ENCODE results near the gene VAT1. TPM values are rescaled to one million over a fixed set of nuclear protein-coding genes. Genes with fewer than 3 reads are reported as not detected.

Gene VAT1
- total and polyA plus RNA-seq, 2 donors (not counting 1 experiment from before 2014, with no cell fraction given), result 20.4 to 90.7 TPM

DNA sequence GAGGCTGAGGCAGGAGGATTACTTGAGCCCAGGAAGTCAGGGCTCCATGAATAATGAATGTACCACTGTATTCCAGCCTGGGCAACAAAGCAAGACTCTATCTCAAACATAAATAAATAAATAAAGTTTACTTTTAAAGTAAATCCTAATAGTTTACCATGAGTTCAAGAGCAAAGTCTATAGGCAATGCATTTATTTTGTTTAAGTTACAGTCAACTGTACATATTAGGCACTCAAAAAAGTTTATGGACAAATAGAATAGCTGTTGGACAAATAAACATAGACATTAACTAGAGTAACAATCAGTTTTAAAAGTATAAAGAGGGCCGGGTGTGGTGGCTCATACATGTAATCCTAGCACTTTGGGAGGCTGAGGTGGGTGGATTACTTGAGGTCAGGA, 54.3 kb downstream of the VAT1 start:
- DNase-seq (no peak), ATAC-seq (ENCODE audit: low read depth) (no peak)
- H3K4me1 Mint-ChIP-seq, result peaks cover 14% of the 10 kb centered on the region
- Histone ChIP-seq H3K79me2 (ENCODE audit: control insufficient read depth, insufficient read depth, low read length) (peaks cover 3% of the 10 kb centered on the region), H3K9ac (ENCODE audit: low read length) (no peak overlapping the region), H3K9me3 (ENCODE audit: control extremely low read depth in 1 of 3, control insufficient read depth in 2 of 3, insufficient read depth in 1 of 3, low read length in 2 of 3) (no peaks in the 10 kb centered on the region), H3K27ac (ENCODE audit: low read length in 2 of 2) (no peak overlapping the region), H2AFZ (ENCODE audit: insufficient read depth, low read depth, low read length, poor library complexity, severe bottlenecking) (no peak overlapping the region), H3K27me3 (replicated peaks in 1 of 4; ENCODE audit: control extremely low read depth in 1 of 4, control insufficient read depth in 3 of 4, insufficient read depth in 4 of 4, low read length in 3 of 4) (no peaks in the 10 kb centered on the region), H3K4me2 (replicated peaks; ENCODE audit: low read depth, low read length, poor library complexity, severe bottlenecking) (no peak overlapping the region), H3K4me3 (ENCODE audit: control extremely low read depth in 1 of 5, extremely low read depth in 1 of 5, insufficient read depth in 1 of 5, low read depth in 2 of 5, low read length in 4 of 5) (no peak overlapping the region), H3K36me3 (replicated peaks in 1 of 2; ENCODE audit: control extremely low read depth in 1 of 2, control insufficient read depth in 1 of 2, extremely low read depth in 1 of 2, insufficient read depth in 2 of 2, low read length in 1 of 2) (no peaks in the 10 kb centered on the region), H4K20me1 (ENCODE audit: control insufficient read depth, insufficient read depth, low read length, poor library complexity, severe bottlenecking) (no peaks in the 10 kb centered on the region), H3K4me1 (ENCODE audit: control insufficient read depth in 2 of 2, insufficient read depth in 2 of 2, low read length in 2 of 2) (peaks cover 8 to 14% of the 10 kb centered on the region in 2 donors)
- TF ChIP-seq EZH2 (IDR thresholded peaks at IDR 0.05; ENCODE audit: borderline replicate concordance, insufficient read depth, low read depth, low read length, poor library complexity, severe bottlenecking) (no peak), CTCF (IDR thresholded peaks at IDR 0.05) (no peak)
- H3K9me3 Mint-ChIP-seq (ENCODE audit: insufficient read depth), result no peaks in the 10 kb centered on the region
- intact Hi-C loops (cut with micrococcal nuclease), result no loop called here
- ChIA-PET CTCF (interaction anchor here (0.9 kb wide), 1 partner anchor 31 kb away, joined by 4 read pairs; the partner anchor contains the start of gene RPL27), POLR2A (no interaction called here)
- no peak overlapping the region for H3K27ac Mint-ChIP-seq
- WGBS (ENCODE audit: insufficient coverage), result no CpG with 5 or more reads among the region's 1 CpG
- H3K27me3 Mint-ChIP-seq, result no peaks in the 10 kb centered on the region
- no peak overlapping the region for H3K4me3 Mint-ChIP-seq

Other genes with a start within 250 kb of the VAT1 start
- 38.7 and 38.8 TPM in 2 replicates for gene VPS25, start 248.9 kb downstream of the VAT1 start, total RNA-seq
- 30.6 and 40.5 TPM in 2 replicates for gene VPS25, start 248.9 kb downstream of the VAT1 start, polyA plus RNA-seq
- gene WNK4, start 241.8 kb downstream of the VAT1 start, total RNA-seq, result 0.12 and 0.44 TPM in 2 replicates
- 0.03 and 0.06 TPM in 2 replicates for gene WNK4, start 241.8 kb downstream of the VAT1 start, polyA plus RNA-seq
- gene COA3, start 223.7 kb downstream of the VAT1 start, total RNA-seq, result 31.9 and 32.1 TPM in 2 replicates
- 7.5 and 18.5 TPM in 2 replicates for gene COA3, start 223.7 kb downstream of the VAT1 start, polyA plus RNA-seq
- not detected in 2 replicates for gene CNTD1, start 223.5 kb downstream of the VAT1 start, total RNA-seq
- not detected in 2 replicates for gene CNTD1, start 223.5 kb downstream of the VAT1 start, polyA plus RNA-seq
- 111 and 126 TPM in 2 replicates for gene BECN1, start 198.1 kb downstream of the VAT1 start, total RNA-seq
- 61.3 and 71.2 TPM in 2 replicates for gene BECN1, start 198.1 kb downstream of the VAT1 start, polyA plus RNA-seq
- 70.3 and 76.2 TPM in 2 replicates for gene PSME3, start 189.0 kb downstream of the VAT1 start, total RNA-seq
- gene PSME3, start 189.0 kb downstream of the VAT1 start, polyA plus RNA-seq, result 43.4 and 55.1 TPM in 2 replicates
- 3.8 and 4.1 TPM in 2 replicates for gene AOC2, start 177.8 kb downstream of the VAT1 start, total RNA-seq
- 1.9 and 2.6 TPM in 2 replicates for gene AOC2, start 177.8 kb downstream of the VAT1 start, polyA plus RNA-seq
- gene AOC3, start 171.2 kb downstream of the VAT1 start, total RNA-seq, result 0.75 and 1.2 TPM in 2 replicates
- gene AOC3, start 171.2 kb downstream of the VAT1 start, polyA plus RNA-seq, result 1.5 and 2.7 TPM in 2 replicates
- not detected in 2 replicates for gene G6PC1, start 121.6 kb downstream of the VAT1 start, total RNA-seq
- gene G6PC1, start 121.6 kb downstream of the VAT1 start, polyA plus RNA-seq, result not detected in 2 replicates
- gene AARSD1, start 57.9 kb downstream of the VAT1 start, total RNA-seq, result 56.5 and 67.4 TPM in 2 replicates
- 60.0 and 66.9 TPM in 2 replicates for gene AARSD1, start 57.9 kb downstream of the VAT1 start, polyA plus RNA-seq
- gene PTGES3L, start 42.3 kb downstream of the VAT1 start, total RNA-seq, result 0.94 and 1.1 TPM in 2 replicates
- 0.59 and 1.0 TPM in 2 replicates for gene PTGES3L, start 42.3 kb downstream of the VAT1 start, polyA plus RNA-seq
- gene RUNDC1, start 41.8 kb downstream of the VAT1 start, total RNA-seq, result 43.7 and 45.6 TPM in 2 replicates
- 12.8 and 14.6 TPM in 2 replicates for gene RUNDC1, start 41.8 kb downstream of the VAT1 start, polyA plus RNA-seq
- 925 and 1,087 TPM in 2 replicates for gene RPL27, start 24.0 kb downstream of the VAT1 start, total RNA-seq
- gene RPL27, start 24.0 kb downstream of the VAT1 start, polyA plus RNA-seq, result 2,804 and 3,493 TPM in 2 replicates
- gene IFI35, start 15.6 kb downstream of the VAT1 start, total RNA-seq, result 34.7 and 37.2 TPM in 2 replicates
- gene IFI35, start 15.6 kb downstream of the VAT1 start, polyA plus RNA-seq, result 42.2 and 42.6 TPM in 2 replicates
- 0.44 and 1.2 TPM in 2 replicates for gene RND2, start 2.8 kb upstream of the VAT1 start, total RNA-seq
- 0.06 and 0.24 TPM in 2 replicates for gene RND2, start 2.8 kb upstream of the VAT1 start, polyA plus RNA-seq
- gene BRCA1, start 103.0 kb upstream of the VAT1 start, total RNA-seq, result 7.2 and 9.0 TPM in 2 replicates
- 2.4 and 3.5 TPM in 2 replicates for gene BRCA1, start 103.0 kb upstream of the VAT1 start, polyA plus RNA-seq
- 42.1 and 43.9 TPM in 2 replicates for gene NBR1, start 148.8 kb upstream of the VAT1 start, total RNA-seq
- gene NBR1, start 148.8 kb upstream of the VAT1 start, polyA plus RNA-seq, result 15.7 and 18.8 TPM in 2 replicates
- gene TMEM106A, start 189.5 kb upstream of the VAT1 start, total RNA-seq, result 66.0 and 66.3 TPM in 2 replicates
- gene TMEM106A, start 189.5 kb upstream of the VAT1 start, polyA plus RNA-seq, result 18.8 and 23.7 TPM in 2 replicates
- 0.74 TPM in 1 of 2 replicates, not detected in the other for gene CCDC200, start 206.2 kb upstream of the VAT1 start, total RNA-seq
- gene CCDC200, start 206.2 kb upstream of the VAT1 start, polyA plus RNA-seq, result 0.16 and 0.29 TPM in 2 replicates
- 5,063 and 5,447 TPM in 2 replicates for gene RNU2-1, start 211.6 kb upstream of the VAT1 start, total RNA-seq
- not detected in 2 replicates for gene RNU2-1, start 211.6 kb upstream of the VAT1 start, polyA plus RNA-seq

Measured in B cell (primary cell).